Measurements from ENCODE around the gene JPH3.

- TF ChIP-seq CTCF (IDR thresholded peaks at IDR 0.05; ENCODE audit: low read depth, low read length, poor library complexity, severe bottlenecking) (no peak), EZH2phosphoT487 (IDR thresholded peaks at IDR 0.05; ENCODE audit: borderline replicate concordance, low read length) (no peak)
These were observed 140.6 kb downstream of the JPH3 start for GRCh38 chr16:87742781-87743490.

All from DOHH2 (cell line).